GM23338 (cell line): ENCODE data around the gene AKR1C4. TPM values are rescaled to one million over a fixed set of nuclear protein-coding genes. Genes with fewer than 3 reads are reported as not detected.

ENCODE experiments used
- ATAC-seq: fragments of 200-7000 bp; cut with Tn5 transposase; 3 replicates; pipeline ENCODE4 v1.9.1; 2020
- DNase-seq: peaks from one replicate; pipeline ENCODE4 v3.0.0-alpha.2; 2015; ENCODE audit warnings: low spot score
- H2AFZ ChIP-seq: fragments of 200-600 bp; sonication (generic); 2 replicates; pipeline ENCODE4 v1.8.0; 2016; ENCODE audit warnings: antibody characterized with exemption, mild to moderate bottlenecking, moderate library complexity
- H3F3A ChIP-seq: fragments of 200-600 bp; sonication (generic); replicated peaks from 2 replicates; pipeline ENCODE4 v1.8.0; 2017; ENCODE audit warnings: antibody characterized with exemption, mixed run types, low read depth
- H3K27ac ChIP-seq: fragments of 200-600 bp; sonication (generic); 2 replicates; pipeline ENCODE4 v1.6.1; 2016; ENCODE audit warnings: low read depth
- H3K27me3 ChIP-seq: fragments of 200-600 bp; sonication (generic); 2 replicates; pipeline ENCODE4 v1.8.0; 2016; ENCODE audit warnings: mild to moderate bottlenecking, mixed run types, moderate library complexity; ENCODE audit not compliant: insufficient read depth
- H3K36me3 ChIP-seq: fragments of 200-600 bp; sonication (generic); 2 replicates; pipeline ENCODE4 v1.8.0; 2016; ENCODE audit warnings: mild to moderate bottlenecking; ENCODE audit not compliant: insufficient read depth
- H3K4me1 ChIP-seq: fragments of 200-600 bp; sonication (generic); 2 replicates; pipeline ENCODE4 v1.8.0; 2016; ENCODE audit warnings: mild to moderate bottlenecking, moderate library complexity; ENCODE audit not compliant: insufficient read depth
- H3K4me2 ChIP-seq: fragments of 200-600 bp; sonication (generic); 2 replicates; pipeline ENCODE4 v1.7.1; 2017; ENCODE audit warnings: mixed run types
- H3K4me3 ChIP-seq: fragments of 200-600 bp; sonication (generic); 2 replicates; pipeline ENCODE4 v1.6.1; 2016; ENCODE audit warnings: mixed run types
- H3K79me2 ChIP-seq: fragments of 200-600 bp; sonication (generic); replicated peaks from 2 replicates; pipeline ENCODE4 v1.8.0; 2017; ENCODE audit warnings: mild to moderate bottlenecking; ENCODE audit not compliant: insufficient read depth
- H3K9me2 ChIP-seq: fragments of 200-600 bp; sonication (generic); 2 replicates; pipeline ENCODE4 v1.8.0; 2017; ENCODE audit not compliant: insufficient read depth
- H4K20me1 ChIP-seq: fragments of 200-600 bp; sonication (generic); replicated peaks from 2 replicates; pipeline ENCODE4 v1.8.0; 2017; ENCODE audit warnings: mild to moderate bottlenecking; ENCODE audit not compliant: insufficient read depth
- H3K27ac Mint-ChIP-seq: 2 replicates; pipeline ENCODE4 v1.8.0; 2020; ENCODE audit warnings: inconsistent platforms, mild to moderate bottlenecking, moderate library complexity, mixed read lengths
- H3K27me3 Mint-ChIP-seq: 3 replicates; pipeline ENCODE4 v1.8.0; 2022; ENCODE audit warnings: low read depth, mild to moderate bottlenecking, moderate library complexity, mixed read lengths, inconsistent platforms; ENCODE audit not compliant: insufficient read depth, poor library complexity
- H3K36me3 Mint-ChIP-seq: 3 replicates; pipeline ENCODE4 v1.8.0; 2021; ENCODE audit warnings: low read depth, mild to moderate bottlenecking, inconsistent platforms, moderate library complexity, mixed read lengths
- H3K4me1 Mint-ChIP-seq: 3 replicates; pipeline ENCODE4 v1.8.0; 2020; ENCODE audit warnings: mild to moderate bottlenecking, inconsistent platforms, mixed read lengths
- H3K4me3 Mint-ChIP-seq: 3 replicates; pipeline ENCODE4 v1.8.0; 2021; ENCODE audit warnings: moderate library complexity, mild to moderate bottlenecking, inconsistent platforms, mixed read lengths
- H3K9me3 Mint-ChIP-seq: 3 replicates; pipeline ENCODE4 v1.8.0; 2020; ENCODE audit warnings: moderate library complexity, mild to moderate bottlenecking, inconsistent platforms, mixed read lengths
- ETS1 ChIP-seq: IDR thresholded peaks from 2 replicates; pipeline ENCODE4 v1.6.1; 2016; ENCODE audit warnings: antibody characterized with exemption
- EZH2 ChIP-seq: fragments of 200-600 bp; sonication (generic); IDR thresholded peaks from one replicate; pipeline ENCODE4 v1.8.0; 2017; ENCODE audit warnings: antibody characterized with exemption, mild to moderate bottlenecking, low read depth; ENCODE audit not compliant: unreplicated experiment
- EZH2phosphoT487 ChIP-seq: fragments of 200-600 bp; sonication (generic); IDR thresholded peaks from one replicate; pipeline ENCODE4 v1.8.1; 2018; ENCODE audit warnings: antibody characterized with exemption; ENCODE audit not compliant: unreplicated experiment
- JUNB ChIP-seq: IDR thresholded peaks from one replicate; pipeline ENCODE4 v1.6.1; 2016; ENCODE audit warnings: antibody characterized with exemption; ENCODE audit not compliant: unreplicated experiment
- NANOG ChIP-seq: IDR thresholded peaks from 2 replicates; pipeline ENCODE4 v1.6.1; 2016; ENCODE audit warnings: antibody characterized with exemption, borderline replicate concordance
- REST ChIP-seq: IDR thresholded peaks from one replicate; pipeline ENCODE4 v1.6.1; 2018; ENCODE audit warnings: antibody characterized with exemption; ENCODE audit not compliant: unreplicated experiment
- STAT1 ChIP-seq: IDR thresholded peaks from one replicate; pipeline ENCODE4 v1.6.1; 2016; ENCODE audit warnings: antibody characterized with exemption; ENCODE audit not compliant: unreplicated experiment
- ZNF114 ChIP-seq: fragments of 250-450 bp; sonication (Bioruptor Pico); IDR thresholded peaks from 2 replicates; pipeline ENCODE4 v1.5.0; 2020; ENCODE audit warnings: mild to moderate bottlenecking, moderate library complexity
- polyA plus RNA-seq: library from polyadenylated mRNA; unstranded; fragments of >200 nt; fragmentation: Nextera tagmentation; extraction: Ambion mirVana; gene quantifications from 2 replicates; pipeline ENCODE4 v1.2.1, GENCODE V29; 2016
- total RNA-seq: library from RNA; depleted of rRNA; stranded (reverse); fragments of >200 nt; shearing (Covaris generic); gene quantifications from 2 replicates; pipeline ENCODE4 v1.2.3, GENCODE V29; 2014
- TF ChIP-seq, protein P1 (sequence below), 2 experiments: fragments of 200-600 bp in 1 of 2; sonication (generic) in 1 of 2; conservative IDR thresholded peaks; 2 replicates each; pipeline versions ENCODE4 v1.5.1 to v1.6.1; 2016 to 2017; ENCODE audit warnings: antibody characterized with exemption in 2 of 2, low read depth in 2 of 2, mild to moderate bottlenecking in 2 of 2, moderate library complexity in 1 of 2

The AKR1C4 gene
- total and polyA plus RNA-seq, 2 experiments from 2014 or later, result not detected

DNA sequence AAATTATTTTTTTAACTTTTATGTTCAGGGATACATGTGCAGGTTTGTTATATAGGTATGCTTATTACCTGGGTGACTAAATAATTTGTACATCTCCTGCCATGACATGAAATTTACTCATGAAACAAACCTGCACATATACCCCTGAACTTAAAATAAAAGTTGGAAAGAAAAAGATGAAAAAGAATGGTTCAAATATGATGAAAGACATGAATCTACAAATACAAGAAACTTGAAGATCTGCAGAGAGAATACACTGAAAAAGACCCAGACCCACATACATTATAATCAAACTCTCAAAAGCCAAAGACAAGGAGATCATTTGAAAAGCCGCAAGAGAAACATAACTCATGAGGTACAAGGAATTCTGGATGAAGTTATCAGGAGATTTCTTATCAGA is 70.2 kb downstream of the AKR1C4 start (continued):
- TF ChIP-seq REST, result no peak
- TF ChIP-seq STAT1, result no peak
- TF ChIP-seq ETS1, result no peak
- no peak for TF ChIP-seq EZH2
- no peak for TF ChIP-seq NANOG
- no peak for TF ChIP-seq EZH2phosphoT487

- Mint-ChIP-seq H3K27ac (no peak overlapping the region), H3K36me3 (0 out of 3 replicates have a peak, but pooled peaks cover under 1% of the 10 kb centered on the region), H3K4me1 (no peaks in the 10 kb centered on the region), H3K4me3 (no peak overlapping the region), H3K9me3 (peaks cover 18% of the 10 kb centered on the region), H3K27me3 (peaks cover 4% of the 10 kb centered on the region)
- Histone ChIP-seq H3K79me2 (no peaks in the 10 kb centered on the region), H3K4me3 (no peak overlapping the region), H3K27ac (no peak overlapping the region), H2AFZ (no peak overlapping the region), H3K4me2 (no peak overlapping the region), H3K36me3 (no peaks in the 10 kb centered on the region; the same call in 1 of the 2 replicates), H3K9me2 (peaks cover 8% of the 10 kb centered on the region; the same call in 1 of the 2 replicates), H3K4me1 (no peaks in the 10 kb centered on the region), H4K20me1 (no peaks in the 10 kb centered on the region), H3F3A (no peaks in the 10 kb centered on the region), H3K27me3 (no peaks in the 10 kb centered on the region)
- DNase-seq (no peak), ATAC-seq (no peak)
- TF ChIP-seq, protein P1, sequence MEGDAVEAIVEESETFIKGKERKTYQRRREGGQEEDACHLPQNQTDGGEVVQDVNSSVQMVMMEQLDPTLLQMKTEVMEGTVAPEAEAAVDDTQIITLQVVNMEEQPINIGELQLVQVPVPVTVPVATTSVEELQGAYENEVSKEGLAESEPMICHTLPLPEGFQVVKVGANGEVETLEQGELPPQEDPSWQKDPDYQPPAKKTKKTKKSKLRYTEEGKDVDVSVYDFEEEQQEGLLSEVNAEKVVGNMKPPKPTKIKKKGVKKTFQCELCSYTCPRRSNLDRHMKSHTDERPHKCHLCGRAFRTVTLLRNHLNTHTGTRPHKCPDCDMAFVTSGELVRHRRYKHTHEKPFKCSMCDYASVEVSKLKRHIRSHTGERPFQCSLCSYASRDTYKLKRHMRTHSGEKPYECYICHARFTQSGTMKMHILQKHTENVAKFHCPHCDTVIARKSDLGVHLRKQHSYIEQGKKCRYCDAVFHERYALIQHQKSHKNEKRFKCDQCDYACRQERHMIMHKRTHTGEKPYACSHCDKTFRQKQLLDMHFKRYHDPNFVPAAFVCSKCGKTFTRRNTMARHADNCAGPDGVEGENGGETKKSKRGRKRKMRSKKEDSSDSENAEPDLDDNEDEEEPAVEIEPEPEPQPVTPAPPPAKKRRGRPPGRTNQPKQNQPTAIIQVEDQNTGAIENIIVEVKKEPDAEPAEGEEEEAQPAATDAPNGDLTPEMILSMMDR (conservative IDR thresholded peaks at IDR 0.05; ENCODE audit: low read depth in 2 of 2), result no peak
- TF ChIP-seq EZH2 (no peak), ZNF114 (no peak), JUNB (no peak), REST (no peak), ETS1 (no peak)
Measured at GRCh38 chr10:5268234-5268633, 71.6 kb downstream of the AKR1C4 start.
